K562 (cell line): ENCODE measurements around the gene PI4K2A. TPM values are rescaled to one million over a fixed set of nuclear protein-coding genes. Genes with fewer than 3 reads are reported as not detected.

Experiments used
- ATAC-seq: fragments of 200-7000 bp; cut with Tn5 transposase; 3 replicates; pipeline ENCODE4 v1.9.1; 2020; ENCODE audit warnings: moderate library complexity
- BruUV-seq: library from RNA; stranded (reverse); fragments of 400-500 nt; replicated peaks from 2 replicates; lab custom pipeline; 2021; lab: Mats Ljungman, UMichigan
- CTCF ChIA-PET: fragments of 300-600 bp; formaldehyde crosslinking; extraction: SDS; loops from one replicate; lab custom pipeline; 2021; ENCODE audit warnings: low intra/inter-chr PET ratio; lab: Yijun Ruan, JAX
- POLR2A ChIA-PET: fragments of 300-600, 350-650 bp; sonication (Branson Sonifier 250); formaldehyde crosslinking; extraction: SDS; loops from one replicate; lab custom pipeline; 2021; ENCODE audit warnings: antibody characterized with exemption, inconsistent platforms; lab: Yijun Ruan, JAX
- DNase-seq, 4 experiments: peaks; one replicate each; pipeline versions ENCODE4 v3.0.0 to v3.0.0-alpha.2; 2011 to 2018; ENCODE audit warnings: low spot score in 3 of 4, mixed read lengths in 3 of 4; ENCODE audit errors: extremely low read depth in 1 of 4
- FAIRE-seq: peaks from 2 replicates; lab custom pipeline; 2011; peaks lifted over from hg19 to GRCh38; lab: Jason Lieb, UNC
- H2AFZ ChIP-seq: 2 replicates; pipeline ENCODE4 v1.6.0; 2011; ENCODE audit warnings: low read depth, low read length, control low read depth, inconsistent platforms
- H3K27ac ChIP-seq: fragments of 200-600 bp; 3 replicates; pipeline ENCODE4 v1.8.0; 2011; ENCODE audit warnings: low read depth, mild to moderate bottlenecking, control low read depth, inconsistent platforms, low read length, moderate library complexity, mixed read lengths; ENCODE audit errors: extremely low read depth
- H3K27me3 ChIP-seq, 2 experiments: fragments of 300-600 bp in 1 of 2; 2 replicates in 1 of 2; 3 replicates in 1 of 2; pipeline versions ENCODE4 v1.6.0 to v1.8.0; 2011; ENCODE audit warnings: inconsistent platforms in 2 of 2, low read length in 2 of 2, mild to moderate bottlenecking in 1 of 2, mixed read lengths in 1 of 2, moderate library complexity in 1 of 2; ENCODE audit not compliant: control insufficient read depth in 2 of 2, insufficient read depth in 2 of 2
- H3K36me3 ChIP-seq: fragments of 300-600 bp; 3 replicates; pipeline ENCODE4 v1.8.0; 2011; ENCODE audit warnings: mild to moderate bottlenecking, low read length, inconsistent platforms; ENCODE audit not compliant: control insufficient read depth, insufficient read depth
- H3K4me1 ChIP-seq, 2 experiments: fragments of 200-600 bp in 1 of 2; replicated peaks in 1 of 2; 2 replicates in 1 of 2; 3 replicates in 1 of 2; pipeline versions ENCODE4 v1.5.1 to v1.8.0; 2011; ENCODE audit warnings: inconsistent platforms in 2 of 2, low read length in 2 of 2, mild to moderate bottlenecking in 1 of 2, mixed read lengths in 1 of 2, moderate library complexity in 1 of 2; ENCODE audit not compliant: control insufficient read depth in 2 of 2, insufficient read depth in 2 of 2
- H3K4me2 ChIP-seq: 2 replicates; pipeline ENCODE4 v1.6.1; 2011; ENCODE audit warnings: low read length, control low read depth, inconsistent platforms, mixed read lengths; ENCODE audit not compliant: insufficient read depth
- H3K4me3 ChIP-seq: fragments of 200-600 bp; sonication (generic), shearing (Covaris generic); 2 replicates; pipeline ENCODE4 v1.5.1; 2016; ENCODE audit warnings: control low read depth, inconsistent platforms
- H3K79me2 ChIP-seq: fragments of 200-600 bp; 3 replicates; pipeline ENCODE4 v1.8.0; 2011; ENCODE audit warnings: low read length, inconsistent platforms; ENCODE audit not compliant: control insufficient read depth, insufficient read depth
- H3K9ac ChIP-seq, 2 experiments: 2 replicates each; pipeline versions ENCODE4 v1.6.0 to v1.6.1; 2011; ENCODE audit warnings: low read depth in 2 of 2, low read length in 2 of 2, control low read depth in 1 of 2, inconsistent platforms in 1 of 2, mild to moderate bottlenecking in 1 of 2, mixed read lengths in 1 of 2; ENCODE audit not compliant: insufficient read depth in 1 of 2
- H3K9me1 ChIP-seq: one replicate; pipeline ENCODE4 v1.6.0; 2011; ENCODE audit warnings: inconsistent platforms, mild to moderate bottlenecking, low read length, moderate library complexity; ENCODE audit not compliant: control insufficient read depth, insufficient read depth
- H3K9me3 ChIP-seq: replicated peaks from 2 replicates; pipeline ENCODE4 v1.5.1; 2011; ENCODE audit warnings: low read depth, low read length, inconsistent platforms; ENCODE audit not compliant: control insufficient read depth, insufficient read depth
- H4K20me1 ChIP-seq: replicated peaks from 2 replicates; pipeline ENCODE4 v1.6.1; 2011; ENCODE audit warnings: low read length, inconsistent platforms, mixed read lengths; ENCODE audit not compliant: control insufficient read depth, insufficient read depth
- ARID2 ChIP-seq: fragments of 450-650 bp; IDR thresholded peaks from 2 replicates; pipeline ENCODE4 v1.6.1; 2017; ENCODE audit warnings: antibody characterized with exemption, mild to moderate bottlenecking
- CREB1 ChIP-seq, 2 experiments: sonication (generic) in 1 of 2; formaldehyde crosslinking in 1 of 2; IDR thresholded peaks; 2 replicates each; pipeline versions ENCODE4 v1.6.1 to v1.8.0; 2012 to 2022; ENCODE audit warnings: inconsistent platforms in 1 of 2, mild to moderate bottlenecking in 1 of 2, missing genetic modification reagents in 1 of 2, moderate library complexity in 1 of 2
- CUX1 ChIP-seq: fragments of 200-800 bp; sonication (Bioruptor generic); IDR thresholded peaks from 2 replicates; pipeline ENCODE4 v1.6.1; 2016; ENCODE audit warnings: missing genetic modification characterization, missing compliant biosample characterization
- GABPB1 ChIP-seq: sonication (generic); formaldehyde crosslinking; IDR thresholded peaks from 2 replicates; pipeline ENCODE4 v1.8.0; 2022; ENCODE audit warnings: mild to moderate bottlenecking, missing genetic modification reagents
- MTA3 ChIP-seq: fragments of 450-650 bp; formaldehyde crosslinking; IDR thresholded peaks from 2 replicates; pipeline ENCODE4 v1.6.1; 2017; ENCODE audit warnings: mild to moderate bottlenecking, borderline replicate concordance
- NR1H2 ChIP-seq: sonication (generic); formaldehyde crosslinking; IDR thresholded peaks from 2 replicates; pipeline ENCODE4 v1.4.0; 2020; ENCODE audit warnings: mild to moderate bottlenecking, missing genetic modification reagents
- PCBP2 ChIP-seq: fragments of 200-400 bp; formaldehyde crosslinking; IDR thresholded peaks from 2 replicates; pipeline ENCODE4 v1.6.1; 2018; ENCODE audit warnings: low read length, low read depth, mild to moderate bottlenecking, moderate library complexity; ENCODE audit not compliant: poor library complexity, severe bottlenecking
- RBFOX2 ChIP-seq: fragments of 200-400 bp; formaldehyde crosslinking; IDR thresholded peaks from 2 replicates; pipeline ENCODE4 v1.6.1; 2017; ENCODE audit warnings: low read depth, mild to moderate bottlenecking, low read length, moderate library complexity
- RCOR1 ChIP-seq, 2 experiments: IDR thresholded peaks; 2 replicates each; pipeline ENCODE4 v1.6.1; 2012; ENCODE audit warnings: low read depth in 2 of 2, low read length in 2 of 2, borderline replicate concordance in 1 of 2, improper control_type of control experiment in 1 of 2
- XRCC3 ChIP-seq: fragments of 450-650 bp; IDR thresholded peaks from 2 replicates; pipeline ENCODE4 v1.6.1; 2017; ENCODE audit warnings: mild to moderate bottlenecking, moderate library complexity
- ZBTB33 ChIP-seq: sonication (generic); formaldehyde crosslinking; IDR thresholded peaks from 2 replicates; pipeline ENCODE4 v1.8.1; 2023; ENCODE audit warnings: mild to moderate bottlenecking, missing genetic modification reagents
- ZNF12 ChIP-seq: sonication (generic); formaldehyde crosslinking; IDR thresholded peaks from 2 replicates; pipeline ENCODE4 v1.4.0; 2020; ENCODE audit warnings: mild to moderate bottlenecking, missing genetic modification reagents
- ZNF217 ChIP-seq: sonication (generic); formaldehyde crosslinking; IDR thresholded peaks from 2 replicates; pipeline ENCODE4 v1.8.0; 2022; ENCODE audit warnings: mild to moderate bottlenecking, missing genetic modification reagents
- ZNF324 ChIP-seq: fragments of 250-450 bp; sonication (Bioruptor Pico); IDR thresholded peaks from 2 replicates; pipeline ENCODE4 v1.4.0; 2020; ENCODE audit warnings: mild to moderate bottlenecking
- WGBS: fragments of 100-300 bp; shearing (Covaris generic); methylation state at CpG from one replicate; pipeline ENCODE4 v1.1.6; 2016; ENCODE audit warnings: low coverage, mixed read lengths; ENCODE audit not compliant: insufficient coverage; ENCODE audit errors: missing lambda C conversion rate; 5-methylcytosine and 5-hydroxymethylcytosine counted together
- in situ Hi-C: fragments of 300-500 bp; cut with MboI; formaldehyde crosslinking; loops from 4 replicates; pipeline ENCODE4 v1.15.0; 2018; ENCODE audit warnings: inconsistent platforms, mixed read lengths
- intact Hi-C: fragments of 100-400 bp; cut with micrococcal nuclease; formaldehyde crosslinking; loops from 2 replicates; pipeline ENCODE4 v1.14.2; 2022
- polyA plus RNA-seq, 8 experiments: library from polyadenylated mRNA; depleted of rRNA in 4 of 8; stranded (reverse) in 5 of 8; unstranded in 3 of 8; fragments of >200 nt; fragmentation: Nextera tagmentation in 2 of 8; fragmentation: Illumina TruSeq in 1 of 8; extraction: Ambion mirVana in 2 of 8; extraction: Trizol in 1 of 8; gene quantifications; 2 replicates each; pipeline versions ENCODE4 v1.2.1 to v1.2.3, GENCODE V29; 2011 to 2014; ENCODE audit warnings: inconsistent platforms in 1 of 8, missing spikeins in 1 of 8
- total RNA-seq, 7 experiments: library from RNA; depleted of rRNA in 6 of 7; stranded (reverse); fragments of >200 nt in 6 of 7; fragmentation: Illumina TruSeq in 2 of 7; extraction: Trizol in 2 of 7; gene quantifications; 2 replicates each; pipeline versions ENCODE4 v1.2.1 to v1.2.3, GENCODE V29; 2011 to 2021; ENCODE audit warnings: low replicate concordance in 1 of 7

The PI4K2A gene
- total and polyA plus RNA-seq, 9 of the 15 experiments (the other 6 are each of a cell fraction or from before 2014, with no cell fraction given): 4.4 to 28.4 (median 16.5) TPM

- Histone ChIP-seq H3K27me3 (no peaks in the 10 kb centered on the region), H3K9me3 (no peaks in the 10 kb centered on the region), H3K9ac (peak overlapping the region; percentile 49 to 92), H2AFZ (peak overlapping the region; percentile 91), H3K9me1 (no peaks in the 10 kb centered on the region), H3K4me2 (peak overlapping the region; percentile 71), H3K79me2 (no peaks in the 10 kb centered on the region; the same call in 2 of the 3 replicates), H3K27ac (peak overlapping the region; percentile 62; the same call in 1 of the 3 replicates), H3K36me3 (no peaks in the 10 kb centered on the region), H3K4me1 (peaks cover 17 to 51% of the 10 kb centered on the region in 2 experiments; a peak in 4 of 5 replicates), H4K20me1 (no peaks in the 10 kb centered on the region), H3K4me3 (peak overlapping the region; percentile 38)
- BruUV-seq: no TSS peak
- FAIRE-seq: no peak
- ATAC-seq: peak; percentile 62
- intact Hi-C loops: no loop called here
- CTCF ChIA-PET: no interaction called here
- POLR2A ChIA-PET: interaction anchor here (0.5 to 1.6 kb wide), 6 partner anchors 9 to 329 kb away, joined by 3 to 7 read pairs (median 3); partner anchors contain the start of gene GOLGA7B
- in situ Hi-C loops: no loop called here
- DNase-seq: peak; percentile 29 to 35 (median 32)
- 36% methylated on average over 13 of the region's 74 CpGs for WGBS
- TF ChIP-seq XRCC3: no peak
- TF ChIP-seq ARID2: no peak
- TF ChIP-seq ZNF217 (CRISPR knock-in tag): no peak
- no peak for TF ChIP-seq ZNF324
- 0 out of 2 replicates have a peak, but pooled peaks have one; percentile 8 for TF ChIP-seq ZNF12
- no peak for TF ChIP-seq CUX1 (CRISPR knock-in tag)
- TF ChIP-seq RBFOX2: peak; percentile 62
- TF ChIP-seq NR1H2 (CRISPR knock-in tag): no peak
- TF ChIP-seq RCOR1 (IDR thresholded peaks at IDR 0.05; ENCODE audit: borderline replicate concordance in 1 of 2, low read depth in 2 of 2, low read length in 2 of 2): no peak
- no peak for TF ChIP-seq CREB1 (IDR thresholded peaks at IDR 0.05)
- no peak for TF ChIP-seq CREB1 (CRISPR knock-in tag; IDR thresholded peaks at IDR 0.05)
- TF ChIP-seq PCBP2: no peak
- 0 out of 2 replicates have a peak, but pooled peaks have one; percentile 20 for TF ChIP-seq GABPB1 (CRISPR knock-in tag)
- TF ChIP-seq ZBTB33: peak; percentile 28; the same call in 1 of the 2 replicates
- 0 out of 2 replicates have a peak, but pooled peaks have one; percentile 12 for TF ChIP-seq MTA3
Measured at GRCh38 chr10:97714401-97715258, 74.2 kb downstream of the PI4K2A start.
